ENCODE measurements around the gene OR2M4. TPM values are rescaled to one million over a fixed set of nuclear protein-coding genes. Genes with fewer than 3 reads are reported as not detected.

Gene OR2M4, protein sequence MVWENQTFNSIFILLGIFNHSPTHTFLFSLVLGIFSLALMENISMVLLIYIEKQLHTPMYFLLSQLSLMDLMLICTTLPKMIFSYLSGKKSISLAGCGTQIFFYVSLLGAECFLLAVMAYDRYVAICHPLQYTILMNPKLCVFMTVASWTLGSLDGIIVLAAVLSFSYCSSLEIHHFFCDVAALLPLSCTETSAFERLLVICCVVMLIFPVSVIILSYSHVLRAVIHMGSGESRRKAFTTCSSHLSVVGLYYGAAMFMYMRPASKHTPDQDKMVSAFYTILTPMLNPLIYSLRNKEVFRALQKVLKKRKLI
- total RNA-seq = not detected
- polyA plus RNA-seq = not detected

DNA sequence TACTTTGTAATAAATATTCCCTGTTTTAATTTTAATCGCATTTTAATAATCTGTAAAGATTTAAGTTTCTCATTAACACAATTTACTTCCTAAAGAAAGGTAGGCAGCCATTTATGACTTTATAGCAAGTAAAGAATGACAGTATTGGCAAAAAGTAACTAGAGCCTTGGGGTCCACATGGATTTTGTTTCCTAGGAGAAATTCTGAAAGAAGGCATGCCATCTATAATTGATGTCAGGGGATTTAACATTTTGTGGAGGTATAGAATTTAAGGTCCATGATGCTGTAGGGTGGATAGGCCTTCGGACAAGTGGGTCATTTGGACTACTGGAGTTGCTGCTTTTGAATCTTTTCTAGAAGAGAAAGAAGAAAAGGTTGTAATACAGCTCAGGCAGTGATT is at the start of gene OR2M4:
Gene OR2M4, plus strand, starts transcription at position 301 of the 400 bp plus-strand sequence. CDS start 7,512 bp downstream, outside the sequence.
- WGBS, 2 donors = 83 to 86% methylated on average over 2 of the region's 2 CpGs
- Histone ChIP-seq H3K9me3 (peaks cover 0 to 2% (median 0%) of the 10 kb centered on the region in 4 donors), H3K36me3 (no peaks in the 10 kb centered on the region), H3K27me3 (no peaks in the 10 kb centered on the region), H3K4me3 (no peak within 1 kb of the TSS), H3K4me1 (no peaks in the 10 kb centered on the region), H3K27ac (no peak within 1 kb of the TSS)
- intact Hi-C loops (cut with DNase I) = no loop called here
- DNase-seq = no peak
- no peak for TF ChIP-seq POLR2A (IDR thresholded peaks at IDR 0.05)

GRCh38 chr1:248183996-248184395 is 47.2 kb upstream of the OR2M4 start:
- 63 to 65% methylated on average over 7 of the region's 7 CpGs for WGBS, 2 donors
- Histone ChIP-seq H3K27me3 (no peaks in the 10 kb centered on the region), H3K36me3 (no peaks in the 10 kb centered on the region), H3K27ac (no peak overlapping the region), H3K4me1 (no peaks in the 10 kb centered on the region), H3K9me3 (peaks cover 0 to 4% (median 2%) of the 10 kb centered on the region in 4 donors), H3K4me3 (no peak overlapping the region)
- TF ChIP-seq EP300 (IDR thresholded peaks at IDR 0.05) (no peak), POLR2A (IDR thresholded peaks at IDR 0.05) (no peak), CTCF (IDR thresholded peaks at IDR 0.05) (no peak), POLR2AphosphoS5 (IDR thresholded peaks at IDR 0.05) (no peak)
- DNase-seq = no peak
- intact Hi-C loops (cut with DNase I) = no loop called here

- H3K9me3 ChIP-seq = peaks cover 0 to 6% (median 2%) of the 10 kb centered on the region in 4 donors
- no peak overlapping the region for H3K27ac ChIP-seq
- H3K36me3 ChIP-seq = no peaks in the 10 kb centered on the region
- no peak for DNase-seq
- no peaks in the 10 kb centered on the region for H3K4me1 ChIP-seq
- no peaks in the 10 kb centered on the region for H3K27me3 ChIP-seq
- no peak for TF ChIP-seq CTCF (IDR thresholded peaks at IDR 0.05)
- intact Hi-C loops (cut with DNase I) = no loop called here
- no peak overlapping the region for H3K4me3 ChIP-seq
- WGBS, 2 donors = 72 to 73% methylated on average over 3 of the region's 3 CpGs
These were observed 43.9 kb upstream of the OR2M4 start for GRCh38 chr1:248187363-248187762.

- no peak for TF ChIP-seq CTCF (IDR thresholded peaks at IDR 0.05)
- no peak for TF ChIP-seq POLR2A (IDR thresholded peaks at IDR 0.05)
- TF ChIP-seq EP300 (IDR thresholded peaks at IDR 0.05) = no peak
- no peak for TF ChIP-seq POLR2AphosphoS5 (IDR thresholded peaks at IDR 0.05)
- H3K9me3 ChIP-seq = peaks cover 0 to 6% (median 0%) of the 10 kb centered on the region in 4 donors
- no peaks in the 10 kb centered on the region for H3K27me3 ChIP-seq
- H3K4me1 ChIP-seq = no peaks in the 10 kb centered on the region
- no peak overlapping the region for H3K4me3 ChIP-seq
- DNase-seq = no peak
- intact Hi-C loops (cut with DNase I) = no loop called here
- 55 to 68% methylated on average over 11 of the region's 11 CpGs for WGBS, 2 donors
- no peaks in the 10 kb centered on the region for H3K36me3 ChIP-seq
- H3K27ac ChIP-seq = no peak overlapping the region
These were observed 42.2 kb upstream of the OR2M4 start for GRCh38 chr1:248189026-248189425.

GRCh38 chr1:248194117-248194516 is 37.1 kb upstream of the OR2M4 start:
- intact Hi-C loops (cut with DNase I) = no loop called here
- H3K4me1 ChIP-seq = no peaks in the 10 kb centered on the region
- no peaks in the 10 kb centered on the region for H3K27me3 ChIP-seq
- no peak for DNase-seq
- no peak overlapping the region for H3K27ac ChIP-seq
- 71 to 74% methylated on average over 1 of the region's 1 CpG for WGBS, 2 donors
- H3K9me3 ChIP-seq = peaks cover 0 to 2% (median 0%) of the 10 kb centered on the region in 4 donors
- TF ChIP-seq POLR2A (IDR thresholded peaks at IDR 0.05) = no peak
- no peak overlapping the region for H3K4me3 ChIP-seq
- no peaks in the 10 kb centered on the region for H3K36me3 ChIP-seq

DNA sequence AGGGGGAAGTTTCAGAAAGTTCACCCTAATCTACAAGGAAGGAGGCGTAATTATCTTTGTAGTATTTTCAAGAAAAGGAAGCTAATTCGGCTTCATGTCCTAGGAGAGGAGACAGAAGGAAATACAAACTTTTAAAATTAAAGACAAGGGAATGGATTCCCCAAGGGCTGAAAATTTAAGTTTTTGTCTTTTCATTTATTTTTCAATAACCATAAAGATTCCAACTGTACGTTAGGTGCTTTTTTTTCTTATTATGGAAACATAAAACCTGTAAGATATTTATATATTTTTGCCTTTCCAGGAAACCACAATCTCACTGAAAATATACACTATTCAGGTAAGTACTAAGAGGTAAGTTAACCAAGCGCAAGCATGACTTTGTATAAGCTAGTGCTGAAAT is 34.3 kb upstream of the OR2M4 start, which contains the start of gene OR2M3:
Gene OR2M3, plus strand, starts transcription at position 301 of the 400 bp plus-strand sequence. CDS start 5,803 bp downstream, outside the sequence.
- TF ChIP-seq CTCF (IDR thresholded peaks at IDR 0.05) (no peak), POLR2AphosphoS5 (IDR thresholded peaks at IDR 0.05) (no peak), EP300 (IDR thresholded peaks at IDR 0.05) (no peak), POLR2A (IDR thresholded peaks at IDR 0.05) (no peak)
- no peaks in the 10 kb centered on the region for H3K9me3 ChIP-seq
- intact Hi-C loops (cut with DNase I) = no loop called here
- DNase-seq = no peak
- no peaks in the 10 kb centered on the region for H3K27me3 ChIP-seq
- H3K4me1 ChIP-seq = no peaks in the 10 kb centered on the region
- WGBS, 2 donors = 59 to 60% methylated on average over 4 of the region's 4 CpGs
- H3K36me3 ChIP-seq = no peaks in the 10 kb centered on the region
- H3K4me3 ChIP-seq = no peak within 1 kb of the TSS
- no peak within 1 kb of the TSS for H3K27ac ChIP-seq

Data from sigmoid colon (tissue), 7 donors.